Measurements from ENCODE around the gene ELMO1.

ELMO1 gene

DNA sequence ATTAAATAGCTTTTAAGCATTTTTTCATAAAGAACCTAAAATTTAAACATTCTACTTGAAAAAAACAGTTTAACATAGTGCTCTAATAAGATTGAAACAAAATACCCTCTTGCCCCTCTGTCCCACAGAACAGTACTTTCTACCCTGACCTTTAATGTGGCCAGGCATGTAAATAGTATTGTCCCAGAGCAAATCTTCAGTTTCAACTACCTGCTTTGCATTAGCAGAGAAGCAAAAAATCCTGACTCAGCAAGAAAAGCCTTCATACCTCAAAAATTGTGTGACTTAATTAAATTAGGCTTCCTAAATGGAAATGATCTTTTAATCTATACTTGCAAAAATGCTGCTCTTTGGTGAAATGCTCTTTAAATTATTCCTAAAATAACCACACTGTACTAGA lies 487.0 kb downstream of the ELMO1 start:
- no peak for DNase-seq

DNA sequence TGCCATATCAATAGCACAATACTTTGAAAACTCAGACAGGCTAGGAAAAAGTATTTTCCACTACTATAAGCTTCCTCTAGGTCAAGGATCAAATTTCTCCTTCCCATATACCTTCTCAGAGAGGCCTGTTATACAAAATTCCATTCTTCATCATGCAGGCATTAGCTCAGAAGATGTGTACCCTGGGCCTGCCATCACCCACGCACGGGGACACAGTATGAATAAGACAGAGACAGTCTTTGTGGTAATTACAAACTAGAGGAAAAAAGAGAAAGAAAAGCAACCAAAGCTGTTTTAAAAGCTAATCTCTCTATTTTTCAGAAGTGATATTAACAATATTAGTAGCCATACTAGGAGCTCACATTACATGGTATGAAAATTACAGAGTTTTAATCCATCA lies 487.6 kb downstream of the ELMO1 start:
- no peak for DNase-seq

DNA sequence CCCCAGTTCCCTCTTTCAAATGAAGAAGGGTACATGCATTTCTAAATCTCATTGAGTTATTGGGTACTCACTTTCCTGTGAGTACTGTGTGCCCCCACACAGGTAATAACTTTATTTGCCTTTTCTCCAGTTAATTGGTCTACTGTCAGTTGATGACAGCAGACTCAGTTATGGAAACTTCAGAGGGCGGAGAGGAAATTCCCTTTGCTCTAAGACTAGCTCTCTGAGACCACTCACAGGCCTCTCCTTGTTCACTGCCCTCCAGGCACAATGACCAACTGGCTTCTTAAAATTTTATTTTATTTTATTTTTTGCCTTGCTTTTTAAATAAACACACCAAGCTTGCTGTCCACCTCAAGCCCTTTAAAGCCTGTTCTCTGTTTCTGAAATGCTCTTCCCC lies 488.6 kb downstream of the ELMO1 start:
- DNase-seq: no peak

DNA sequence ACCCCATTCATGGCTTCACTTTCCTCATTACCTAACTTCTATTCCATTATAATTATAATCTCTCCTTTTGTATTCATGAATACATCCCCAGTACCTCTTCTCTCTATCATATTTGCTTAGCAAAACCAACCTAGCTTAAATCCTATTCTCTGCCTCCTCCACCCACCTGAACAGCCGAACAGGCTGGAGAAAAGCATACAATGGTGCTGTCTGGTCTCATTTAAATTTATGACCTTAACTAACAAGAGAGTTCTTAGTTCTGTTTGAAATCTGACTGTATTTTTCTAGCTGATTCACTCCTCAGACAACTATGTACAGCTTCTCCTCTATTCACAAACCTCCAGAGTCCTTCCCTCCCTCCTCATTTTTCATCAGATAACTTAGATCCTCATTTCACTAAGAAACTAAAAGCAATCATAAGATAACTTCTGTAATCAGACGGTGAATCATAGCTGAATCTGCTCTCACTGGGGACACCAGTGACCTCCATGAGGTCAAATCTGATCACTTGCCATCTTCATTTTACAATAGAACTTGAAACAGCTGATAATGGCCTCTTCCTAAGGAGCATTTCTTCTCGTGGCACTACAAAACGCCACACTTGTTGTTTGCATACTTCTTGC lies 490.4 kb downstream of the ELMO1 start:
- DNase-seq: no peak

DNA sequence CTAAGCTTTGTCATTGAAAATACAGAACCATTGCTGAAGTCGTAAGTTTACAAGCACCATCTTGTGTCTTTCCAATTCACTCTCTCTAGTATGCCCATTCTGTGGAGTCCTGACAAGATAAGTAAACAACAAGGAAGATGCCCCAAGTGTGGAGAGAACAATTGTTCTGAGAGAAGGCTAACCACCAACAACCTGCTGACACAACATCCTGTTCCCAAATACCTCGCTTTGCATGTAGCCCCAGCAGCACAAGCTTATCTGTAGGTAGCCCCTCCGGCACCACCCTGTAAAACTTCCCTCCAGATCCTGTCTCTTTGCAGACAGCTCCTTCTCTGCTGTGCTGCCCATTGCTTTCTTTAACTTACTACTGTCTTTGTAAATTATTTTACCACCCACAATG lies 491.0 kb downstream of the ELMO1 start:
- DNase-seq: no peak

DNA sequence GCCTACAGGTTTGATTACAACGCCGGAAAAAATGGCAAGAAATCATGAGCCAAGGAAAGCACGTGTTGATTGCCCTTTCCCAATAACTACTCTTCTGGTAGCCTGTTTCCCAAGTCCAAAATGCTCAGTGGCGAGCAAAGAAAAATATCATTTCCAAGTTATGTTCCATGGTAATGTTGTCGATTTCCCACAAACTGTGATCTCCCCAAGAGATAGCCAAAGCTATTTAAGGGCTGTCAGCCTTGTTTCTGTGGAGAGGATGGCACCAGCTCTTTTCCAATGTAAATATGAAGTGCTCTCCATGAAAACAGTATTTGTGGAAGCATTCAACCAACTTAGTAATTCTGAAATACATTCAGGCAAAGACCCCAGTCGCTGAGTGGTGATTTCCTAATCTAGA lies 491.9 kb downstream of the ELMO1 start:
- DNase-seq: no peak

GRCh38 chr7:36955456-36956129 lies 493.1 kb downstream of the ELMO1 start:
- no peak for DNase-seq

GRCh38 chr7:36951257-36951697 lies 497.4 kb downstream of the ELMO1 start:
- DNase-seq: no peak

DNA sequence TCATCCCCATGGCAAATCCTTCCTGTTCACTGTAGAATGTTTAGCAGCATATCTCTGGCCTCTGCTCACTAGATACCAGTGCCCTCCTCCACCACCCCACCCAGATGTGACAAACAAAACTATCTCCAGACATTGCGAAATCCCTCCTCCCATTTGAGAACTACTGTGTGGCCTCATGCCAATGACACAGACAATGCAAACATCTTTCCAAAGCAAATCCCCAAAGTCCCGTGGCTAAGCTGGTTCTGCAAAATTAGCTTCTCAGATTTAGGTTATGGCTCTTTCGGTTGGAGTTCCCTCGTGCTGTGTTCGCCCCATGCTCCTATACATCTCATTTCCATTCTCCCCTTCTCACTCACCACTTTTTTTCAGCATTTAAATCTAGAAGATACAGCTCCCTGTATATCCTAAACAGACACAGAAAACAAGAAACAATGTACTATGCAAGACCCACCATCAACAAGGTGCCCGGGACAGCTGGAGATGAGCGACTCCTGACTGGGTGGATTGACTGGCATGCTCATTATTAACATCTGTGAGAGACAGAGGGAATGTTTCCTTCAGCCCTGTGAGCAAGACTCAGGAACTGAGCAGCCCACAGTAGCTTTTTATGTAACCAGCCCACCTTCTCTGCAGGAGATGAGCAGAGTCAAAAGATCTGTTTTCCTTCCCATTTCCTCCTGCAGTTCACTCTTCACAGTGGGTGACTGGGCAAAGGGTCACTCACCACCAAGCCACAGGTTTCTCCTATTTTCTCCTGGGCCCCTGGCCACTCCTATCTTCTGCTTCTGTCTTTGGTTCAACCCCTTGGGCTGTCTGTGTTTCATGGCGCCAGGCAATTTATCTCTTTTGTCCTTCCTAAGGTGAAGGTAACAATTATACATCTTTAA lies 498.7 kb downstream of the ELMO1 start:
- no peak for DNase-seq

DNA sequence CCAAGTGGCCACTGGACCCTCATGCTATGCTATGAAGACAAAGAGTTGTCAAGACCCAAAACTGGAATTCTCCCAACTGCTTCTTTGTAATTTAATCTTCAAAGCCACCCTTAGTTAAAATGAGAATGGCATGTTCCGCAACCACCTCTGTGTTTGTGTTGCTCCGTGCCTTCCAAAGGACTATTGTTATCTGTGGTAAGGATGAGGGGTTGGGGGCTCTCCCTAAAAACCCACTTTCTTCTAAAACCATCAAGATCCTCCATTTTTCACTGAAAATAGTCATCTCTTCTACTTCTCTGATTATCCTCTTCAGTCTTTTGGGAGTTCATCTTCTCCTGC lies 502.3 kb downstream of the ELMO1 start:
- no peak for DNase-seq

GRCh38 chr7:36945612-36946400 lies 502.9 kb downstream of the ELMO1 start:
- no peak for DNase-seq

- no peak for DNase-seq
Observed at GRCh38 chr7:36944838-36945237, 503.8 kb downstream of the ELMO1 start.

GRCh38 chr7:36943591-36944435 lies 504.9 kb downstream of the ELMO1 start:
- no peak for DNase-seq

GRCh38 chr7:36942955-36943354 lies 505.7 kb downstream of the ELMO1 start:
- DNase-seq: no peak

DNA sequence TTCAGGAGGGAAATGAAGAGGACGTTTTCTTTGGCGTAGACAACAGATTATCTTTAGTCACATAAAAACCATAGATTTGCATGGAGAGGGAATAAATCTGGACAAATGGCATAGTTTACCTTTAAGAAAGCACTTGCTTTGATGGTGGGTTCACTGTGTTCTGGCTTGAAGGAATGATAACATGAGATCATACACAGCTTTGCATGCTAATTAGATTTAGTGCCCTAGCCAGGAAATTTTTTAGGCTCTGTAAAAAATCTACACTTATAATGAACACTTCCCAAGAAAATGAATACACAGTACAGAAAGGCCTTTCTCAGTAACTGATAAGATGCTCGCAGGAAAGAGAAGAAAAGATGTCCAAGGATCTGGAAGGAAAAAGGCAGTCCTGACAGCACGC lies 506.1 kb downstream of the ELMO1 start:
- no peak for DNase-seq

DNA sequence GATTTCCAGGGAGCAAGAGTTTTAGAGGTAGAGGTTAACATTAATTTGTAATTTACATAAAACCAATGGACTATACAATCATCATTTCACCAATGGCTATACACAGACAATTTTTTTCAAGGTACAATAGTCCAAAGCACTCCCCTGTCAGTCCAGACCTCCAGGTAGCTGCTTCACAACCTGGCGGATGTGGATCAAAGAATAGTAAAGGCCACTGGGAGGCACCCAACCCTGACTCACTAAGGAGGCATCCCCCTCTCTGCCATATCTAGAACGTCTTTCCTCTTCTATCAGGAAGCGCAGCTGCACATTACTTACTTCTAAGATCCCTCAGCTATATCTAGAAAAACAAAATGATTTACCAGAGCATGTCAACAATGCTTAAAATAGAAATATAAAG lies 506.6 kb downstream of the ELMO1 start:
- DNase-seq: no peak

GRCh38 chr7:36941359-36941758 lies 507.3 kb downstream of the ELMO1 start:
- DNase-seq: no peak

DNA sequence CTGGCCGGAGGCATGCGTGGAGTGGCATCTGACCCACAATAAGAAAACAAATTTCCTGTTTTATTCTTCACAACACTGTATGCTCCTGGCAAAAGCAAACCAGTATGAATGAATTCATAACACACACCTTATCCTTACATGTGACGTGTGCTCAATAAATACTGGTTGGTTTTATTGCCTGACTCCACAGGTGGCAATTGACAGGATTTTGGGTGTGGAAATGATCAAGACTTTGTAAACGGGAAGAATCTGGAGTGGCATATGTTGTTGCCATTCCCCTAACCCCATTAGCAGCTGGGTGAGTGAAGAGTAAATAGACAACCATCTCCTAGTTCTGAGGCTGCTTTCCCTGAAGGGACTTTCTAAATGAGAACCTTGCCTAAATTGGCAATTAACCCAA lies 508.8 kb downstream of the ELMO1 start:
- no peak for DNase-seq

- DNase-seq: no peak
Observed at GRCh38 chr7:36937754-36938563, 510.7 kb downstream of the ELMO1 start.

- DNase-seq: no peak
Observed at GRCh38 chr7:36931892-36932291, 516.8 kb downstream of the ELMO1 start.

- DNase-seq: no peak
Observed at GRCh38 chr7:36929791-36930190, 518.9 kb downstream of the ELMO1 start.

Measured in activated CD4-positive, CD25-positive, alpha-beta regulatory T cell treated with anti-CD3 and anti-CD28 coated beads, Interleukin-2, amount 50 U/mL, for 72 hours (primary cell).